ENCODE measurements around the gene GDF11. TPM values are rescaled to one million over a fixed set of nuclear protein-coding genes. Genes with fewer than 3 reads are reported as not detected.

Gene GDF11
- total RNA-seq, 2 donors from 2014 or later, result 5.0 to 18.4 TPM

GRCh38 chr12:55734595-55734994, 8.3 kb upstream of the GDF11 start:
- DNase-seq (ENCODE audit: low spot score), result no peak
- Mint-ChIP-seq H3K9me3 (no peaks in the 10 kb centered on the region), H3K4me3 (no peak overlapping the region), H3K36me3 (no peaks in the 10 kb centered on the region), H3K27me3 (no peaks in the 10 kb centered on the region), H3K27ac (no peak overlapping the region), H3K4me1 (ENCODE audit: low read depth in 2 of 2) (peaks cover 36 to 43% of the 10 kb centered on the region in 2 donors)
- ATAC-seq, result no peak

GRCh38 chr12:55736076-55736475, 6.8 kb upstream of the GDF11 start:
- ATAC-seq, result no peak
- DNase-seq (ENCODE audit: low spot score), result no peak
- H3K9me3 Mint-ChIP-seq, result no peaks in the 10 kb centered on the region
- H3K27ac Mint-ChIP-seq, result no peak overlapping the region
- no peaks in the 10 kb centered on the region for H3K27me3 Mint-ChIP-seq
- no peaks in the 10 kb centered on the region for H3K36me3 Mint-ChIP-seq
- no peak overlapping the region for H3K4me3 Mint-ChIP-seq
- peaks cover 22 to 29% of the 10 kb centered on the region in 2 donors for H3K4me1 Mint-ChIP-seq (ENCODE audit: low read depth in 2 of 2)

- H3K9me3 Mint-ChIP-seq, result no peaks in the 10 kb centered on the region
- DNase-seq (ENCODE audit: low spot score), result no peak
- no peaks in the 10 kb centered on the region for H3K27me3 Mint-ChIP-seq
- peaks cover 25 to 32% of the 10 kb centered on the region in 2 donors for H3K4me1 Mint-ChIP-seq (ENCODE audit: low read depth in 2 of 2)
- H3K27ac Mint-ChIP-seq, result peak overlapping the region; percentile 30 to 72
- ATAC-seq, result peak; percentile 54 to 67
- peak overlapping the region; percentile 39 for H3K4me3 Mint-ChIP-seq
- no peaks in the 10 kb centered on the region for H3K36me3 Mint-ChIP-seq
Observed at GRCh38 chr12:55736780-55737580, 5.9 kb upstream of the GDF11 start.

- no peak for ATAC-seq
- H3K36me3 Mint-ChIP-seq, result no peaks in the 10 kb centered on the region
Observed at GRCh38 chr12:55737581-55738122, 5.3 kb upstream of the GDF11 start.

GRCh38 chr12:55738123-55739024, 4.5 kb upstream of the GDF11 start:
- Mint-ChIP-seq H3K4me3 (peak overlapping the region; percentile 89), H3K27ac (peak overlapping the region; percentile 30 to 72), H3K27me3 (no peaks in the 10 kb centered on the region), H3K9me3 (no peaks in the 10 kb centered on the region), H3K4me1 (ENCODE audit: low read depth in 2 of 2) (peaks cover 33 to 42% of the 10 kb centered on the region in 2 donors), H3K36me3 (no peaks in the 10 kb centered on the region)
- ATAC-seq, result peak; percentile 73 to 84
- peak; percentile 75 for DNase-seq (ENCODE audit: low spot score)

More at GRCh38 chr12:55737581-55738122, 5.3 kb upstream of the GDF11 start:
- Mint-ChIP-seq H3K4me1 (ENCODE audit: low read depth in 2 of 2) (peaks cover 30 to 39% of the 10 kb centered on the region in 2 donors), H3K4me3 (peak overlapping the region; percentile 89), H3K9me3 (no peaks in the 10 kb centered on the region), H3K27me3 (no peaks in the 10 kb centered on the region), H3K27ac (peak overlapping the region; percentile 30 to 72)
- no peak for DNase-seq (ENCODE audit: low spot score)

GRCh38 chr12:55739025-55739378, 3.9 kb upstream of the GDF11 start:
- Mint-ChIP-seq H3K27me3 (no peaks in the 10 kb centered on the region), H3K9me3 (no peaks in the 10 kb centered on the region), H3K27ac (peak overlapping the region in 1 of 2 donors; percentile 72), H3K4me3 (peak overlapping the region; percentile 89), H3K36me3 (no peaks in the 10 kb centered on the region), H3K4me1 (ENCODE audit: low read depth in 2 of 2) (peaks cover 33 to 43% of the 10 kb centered on the region in 2 donors)
- DNase-seq (ENCODE audit: low spot score) (no peak), ATAC-seq (no peak)

- peak overlapping the region; percentile 87 for H3K4me3 Mint-ChIP-seq
- H3K4me1 Mint-ChIP-seq (ENCODE audit: low read depth in 2 of 2), result peaks cover 36 to 54% of the 10 kb centered on the region in 2 donors
- H3K9me3 Mint-ChIP-seq, result no peaks in the 10 kb centered on the region
- DNase-seq (ENCODE audit: low spot score), result no peak
- peak overlapping the region; percentile 66 to 67 for H3K27ac Mint-ChIP-seq
- no peaks in the 10 kb centered on the region for H3K27me3 Mint-ChIP-seq
- H3K36me3 Mint-ChIP-seq, result no peaks in the 10 kb centered on the region
- no peak for ATAC-seq
Observed at GRCh38 chr12:55741931-55742680, 816 bp upstream of the GDF11 start.

GRCh38 chr12:55743406-55744339, 751 bp downstream of the GDF11 start:
- DNase-seq (ENCODE audit: low spot score) (peak; percentile 66), ATAC-seq (peak; percentile 70)
- Mint-ChIP-seq H3K27me3 (no peaks in the 10 kb centered on the region), H3K4me1 (ENCODE audit: low read depth in 2 of 2) (peaks cover 25 to 49% of the 10 kb centered on the region in 2 donors), H3K27ac (peak overlapping the region; percentile 36 to 68), H3K36me3 (no peaks in the 10 kb centered on the region), H3K4me3 (peak overlapping the region; percentile 89), H3K9me3 (no peaks in the 10 kb centered on the region)

GRCh38 chr12:55744340-55745030, 1.6 kb downstream of the GDF11 start:
- Mint-ChIP-seq H3K4me3 (peak overlapping the region; percentile 89), H3K27me3 (no peaks in the 10 kb centered on the region), H3K4me1 (ENCODE audit: low read depth in 2 of 2) (peaks cover 25 to 44% of the 10 kb centered on the region in 2 donors), H3K36me3 (no peaks in the 10 kb centered on the region), H3K9me3 (no peaks in the 10 kb centered on the region), H3K27ac (peak overlapping the region; percentile 36 to 68)
- ATAC-seq (no peak), DNase-seq (ENCODE audit: low spot score) (no peak)

GRCh38 chr12:55745361-55746173, 2.6 kb downstream of the GDF11 start:
- Mint-ChIP-seq H3K27ac (peak overlapping the region; percentile 2 to 11), H3K4me3 (peak overlapping the region; percentile 89), H3K36me3 (no peaks in the 10 kb centered on the region), H3K9me3 (no peaks in the 10 kb centered on the region), H3K27me3 (no peaks in the 10 kb centered on the region), H3K4me1 (ENCODE audit: low read depth in 2 of 2) (peaks cover 25 to 44% of the 10 kb centered on the region in 2 donors)
- ATAC-seq (no peak), DNase-seq (ENCODE audit: low spot score) (no peak)

GRCh38 chr12:55746174-55746912, 3.4 kb downstream of the GDF11 start:
- Mint-ChIP-seq H3K9me3 (no peaks in the 10 kb centered on the region), H3K27ac (peak overlapping the region; percentile 2 to 11), H3K4me1 (ENCODE audit: low read depth in 2 of 2) (peaks cover 25 to 44% of the 10 kb centered on the region in 2 donors), H3K36me3 (no peaks in the 10 kb centered on the region), H3K4me3 (peak overlapping the region; percentile 31), H3K27me3 (no peaks in the 10 kb centered on the region)
- ATAC-seq, result no peak
- DNase-seq (ENCODE audit: low spot score), result no peak
